Gastroesophageal sphincter (tissue), 3 donors: ENCODE data around the gene STIL.

Source experiments
- CTCF ChIP-seq, 4 experiments: fragments of 200-600 bp in 2 of 4; fragments of 450-650 bp in 2 of 4; sonication (generic) in 1 of 4; IDR thresholded peaks; one replicate each; pipeline ENCODE4 v1.5.1; 2017 to 2019; ENCODE audit warnings: antibody characterized with exemption in 4 of 4, mild to moderate bottlenecking in 2 of 4, moderate library complexity in 2 of 4
- EP300 ChIP-seq: sonication (generic); formaldehyde crosslinking; IDR thresholded peaks from one replicate; pipeline ENCODE4 v1.6.1; 2017; ENCODE audit warnings: antibody characterized with exemption, mild to moderate bottlenecking
- POLR2A ChIP-seq, 2 donors: fragments of 450-650 bp; IDR thresholded peaks; one replicate each; pipeline ENCODE4 v1.6.1; 2017; ENCODE audit warnings: antibody characterized with exemption in 2 of 2, mild to moderate bottlenecking in 2 of 2, moderate library complexity in 1 of 2
- POLR2AphosphoS5 ChIP-seq: sonication (generic); formaldehyde crosslinking; IDR thresholded peaks from one replicate; pipeline ENCODE4 v1.6.1; 2017; ENCODE audit warnings: antibody characterized with exemption

- TF ChIP-seq CTCF (IDR thresholded peaks at IDR 0.05): no peak
- TF ChIP-seq POLR2A (IDR thresholded peaks at IDR 0.05): no peak
- TF ChIP-seq POLR2AphosphoS5: no peak
- no peak for TF ChIP-seq EP300
Measured at GRCh38 chr1:47252369-47252768, 61.6 kb downstream of the STIL start.
